Upper lobe of right lung (tissue), 1 donor: ENCODE measurements around the gene RBM39. TPM values are rescaled to one million over a fixed set of nuclear protein-coding genes. Genes with fewer than 3 reads are reported as not detected.
"Not testable (repeated sequence)": the region's sequence is repeated elsewhere in the genome, so short reads cannot be mapped to it uniquely, and the experiment has no call there.

Experiments used
- ATAC-seq: fragments of 200-7000 bp; cut with Tn5 transposase; one replicate; pipeline ENCODE4 v1.9.1; 2020; ENCODE audit warnings: mild to moderate bottlenecking, moderate library complexity
- DNase-seq: peaks from one replicate; pipeline ENCODE4 v3.0.0-alpha.2; 2020
- H3K27ac ChIP-seq: fragments of 200-600 bp; one replicate; pipeline ENCODE4 v1.8.0; 2022
- H3K27me3 ChIP-seq: fragments of 200-600 bp; one replicate; pipeline ENCODE4 v1.8.0; 2022; ENCODE audit warnings: mild to moderate bottlenecking
- H3K36me3 ChIP-seq: fragments of 200-600 bp; one replicate; pipeline ENCODE4 v1.8.0; 2022
- H3K4me1 ChIP-seq: fragments of 200-600 bp; one replicate; pipeline ENCODE4 v1.8.0; 2022
- H3K4me3 ChIP-seq: fragments of 200-600 bp; one replicate; pipeline ENCODE4 v1.8.0; 2022; ENCODE audit warnings: mild to moderate bottlenecking
- H3K9me3 ChIP-seq: fragments of 200-600 bp; one replicate; pipeline ENCODE4 v1.8.0; 2022
- CTCF ChIP-seq: fragments of 200-600 bp; IDR thresholded peaks from one replicate; pipeline ENCODE4 v1.8.0; 2022; ENCODE audit warnings: antibody characterized with exemption
- intact Hi-C: fragments of 100-400 bp; cut with DNase I; formaldehyde crosslinking; loops from one replicate; pipeline ENCODE4 v1.11.0; 2022
- total RNA-seq: library from RNA; stranded (reverse); fragmentation: NEBNext Ultra II Directional; extraction: Animal tissue kit (Norgen Biotek cat#: 25700); gene quantifications from one replicate; pipeline ENCODE4 v1.2.1, GENCODE V29; 2021
- donor health status: DM: no; HTN: yes; CAD: no; lungs with severe emphysema.

The RBM39 gene
- total RNA-seq, 1 donor from 2014 or later, result 298 TPM

GRCh38 chr20:35729836-35730582 is 12.1 kb downstream of the RBM39 start:
- no peak overlapping the region for H3K4me3 ChIP-seq
- H3K27me3 ChIP-seq, result no peaks in the 10 kb centered on the region
- H3K36me3 ChIP-seq, result peaks cover 100% of the 10 kb centered on the region
- peaks cover 46% of the 10 kb centered on the region for H3K4me1 ChIP-seq
- no peak for ATAC-seq
- H3K27ac ChIP-seq, result no peak overlapping the region
- TF ChIP-seq CTCF, result no peak
- H3K9me3 ChIP-seq, result no peaks in the 10 kb centered on the region
- no peak for DNase-seq
- intact Hi-C loops, result no loop called here

GRCh38 chr20:35729283-35729807 is 12.7 kb downstream of the RBM39 start:
- DNase-seq (no peak), ATAC-seq (no peak)
- Histone ChIP-seq H3K27me3 (no peaks in the 10 kb centered on the region), H3K36me3 (peaks cover 100% of the 10 kb centered on the region), H3K9me3 (no peaks in the 10 kb centered on the region), H3K4me3 (no peak overlapping the region), H3K4me1 (peaks cover 41% of the 10 kb centered on the region), H3K27ac (no peak overlapping the region)
- intact Hi-C loops, result no loop called here
- no peak for TF ChIP-seq CTCF

GRCh38 chr20:35726842-35727711 is 15.0 kb downstream of the RBM39 start:
- Histone ChIP-seq H3K27ac (no peak overlapping the region), H3K4me1 (peaks cover 30% of the 10 kb centered on the region), H3K4me3 (no peak overlapping the region), H3K36me3 (peaks cover 100% of the 10 kb centered on the region), H3K9me3 (no peaks in the 10 kb centered on the region), H3K27me3 (no peaks in the 10 kb centered on the region)
- no peak for DNase-seq
- intact Hi-C loops, result no loop called here
- ATAC-seq, result peak; percentile 48
- TF ChIP-seq CTCF, result no peak

- TF ChIP-seq CTCF, result no peak
- Histone ChIP-seq H3K4me1 (peaks cover 7% of the 10 kb centered on the region), H3K36me3 (peaks cover 100% of the 10 kb centered on the region), H3K4me3 (no peak overlapping the region), H3K9me3 (no peaks in the 10 kb centered on the region), H3K27ac (no peak overlapping the region), H3K27me3 (no peaks in the 10 kb centered on the region)
- intact Hi-C loops, result no loop called here
- DNase-seq, result no peak
- no peak for ATAC-seq
Observed at GRCh38 chr20:35724321-35725230, 17.5 kb downstream of the RBM39 start.

GRCh38 chr20:35723652-35724320 is 18.3 kb downstream of the RBM39 start:
- intact Hi-C loops, ATAC-seq, DNase-seq, H3K4me1 ChIP-seq, H3K27me3 ChIP-seq, H3K4me3 ChIP-seq, H3K27ac ChIP-seq, H3K9me3 ChIP-seq: not testable (repeated sequence)
- peaks cover 100% of the 10 kb centered on the region for H3K36me3 ChIP-seq

GRCh38 chr20:35723275-35723639 is 18.8 kb downstream of the RBM39 start:
- H3K9me3 ChIP-seq, H3K27ac ChIP-seq, intact Hi-C loops, H3K4me3 ChIP-seq, H3K4me1 ChIP-seq, ATAC-seq, DNase-seq, H3K27me3 ChIP-seq: not testable (repeated sequence)
- H3K36me3 ChIP-seq, result peaks cover 100% of the 10 kb centered on the region
